HG02763 (cell line): Measurements from ENCODE around the gene RGS17.
"Not testable (repeated sequence)": the region's sequence is repeated elsewhere in the genome, so short reads cannot be mapped to it uniquely, and the experiment has no call there.

Source experiments
- ATAC-seq: cut with Tn5 transposase; IDR thresholded peaks from one replicate; pipeline ENCODE4 v1.9.1; 2021; ENCODE audit warnings: mild to moderate bottlenecking, moderate library complexity; ENCODE audit not compliant: unreplicated experiment

The RGS17 gene

DNA sequence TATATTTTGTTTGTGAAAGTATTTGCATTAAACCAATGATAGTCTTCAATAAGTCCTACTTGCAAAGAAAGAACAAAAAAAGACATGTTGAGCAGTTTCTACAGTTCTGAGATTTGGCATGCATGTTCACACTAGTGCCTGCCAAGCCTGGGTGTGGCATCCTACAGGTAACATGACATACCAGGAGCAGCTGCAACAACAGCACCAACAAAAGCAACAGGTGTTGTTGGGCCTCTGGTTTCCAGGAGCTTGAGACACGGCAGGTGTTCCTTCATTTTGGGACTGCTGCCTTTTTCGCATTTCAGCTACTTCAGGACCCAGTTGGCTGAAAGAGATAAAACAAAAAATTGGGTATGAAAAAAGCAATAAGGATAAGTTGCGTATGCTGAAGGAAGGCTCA is 87.4 kb downstream of the RGS17 start:
- no peak for ATAC-seq

- ATAC-seq: no peak
These were observed 92.6 kb downstream of the RGS17 start for GRCh38 chr6:153038378-153039057.

DNA sequence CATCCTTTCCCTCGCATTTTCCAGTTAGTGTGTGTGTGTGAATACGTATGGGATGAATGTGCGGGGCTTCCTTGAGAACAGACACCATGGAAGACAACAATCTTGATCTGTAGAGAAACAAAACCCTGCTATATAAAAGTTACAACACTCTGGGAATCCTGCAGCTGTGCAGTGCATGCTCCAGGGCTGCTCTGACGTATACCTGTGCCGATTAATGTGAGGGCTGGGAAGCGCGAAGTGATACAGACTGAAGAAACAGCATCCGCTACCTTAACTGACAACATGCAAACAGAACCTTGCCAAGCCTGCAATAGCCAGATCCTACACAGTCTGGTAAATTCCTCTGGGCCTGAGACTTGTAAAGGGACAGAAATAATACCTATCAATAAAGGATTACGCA is 96.9 kb downstream of the RGS17 start:
- ATAC-seq: no peak

DNA sequence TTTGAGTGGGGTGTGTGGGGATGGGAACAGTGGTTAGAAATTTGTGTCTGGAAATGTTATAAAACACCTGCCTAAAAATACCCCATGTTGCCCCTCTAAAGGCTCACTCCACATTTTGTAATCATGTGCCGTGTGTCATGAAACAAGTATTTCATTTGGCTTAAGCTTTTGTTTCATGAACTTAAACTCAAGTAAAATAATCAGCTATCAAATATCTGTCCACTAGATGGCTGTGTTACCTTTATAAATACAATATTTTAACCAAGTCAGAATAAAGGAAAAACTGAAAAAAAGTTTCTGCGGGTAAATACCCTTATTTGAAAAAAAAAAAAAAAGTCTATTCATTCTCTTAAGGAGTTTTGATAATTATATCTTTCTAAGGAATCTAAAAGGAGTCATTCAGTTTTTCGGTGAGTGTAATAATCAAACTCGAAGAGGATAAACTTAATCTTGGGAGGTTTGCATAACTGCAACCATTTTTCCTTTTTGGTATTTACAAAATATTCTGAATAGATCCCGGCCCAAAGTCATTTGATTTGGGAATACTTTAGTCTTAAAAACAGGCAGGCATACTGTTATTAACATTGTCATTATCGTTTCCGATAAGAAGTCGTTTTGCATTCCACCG is 98.7 kb downstream of the RGS17 start:
- no peak for ATAC-seq

DNA sequence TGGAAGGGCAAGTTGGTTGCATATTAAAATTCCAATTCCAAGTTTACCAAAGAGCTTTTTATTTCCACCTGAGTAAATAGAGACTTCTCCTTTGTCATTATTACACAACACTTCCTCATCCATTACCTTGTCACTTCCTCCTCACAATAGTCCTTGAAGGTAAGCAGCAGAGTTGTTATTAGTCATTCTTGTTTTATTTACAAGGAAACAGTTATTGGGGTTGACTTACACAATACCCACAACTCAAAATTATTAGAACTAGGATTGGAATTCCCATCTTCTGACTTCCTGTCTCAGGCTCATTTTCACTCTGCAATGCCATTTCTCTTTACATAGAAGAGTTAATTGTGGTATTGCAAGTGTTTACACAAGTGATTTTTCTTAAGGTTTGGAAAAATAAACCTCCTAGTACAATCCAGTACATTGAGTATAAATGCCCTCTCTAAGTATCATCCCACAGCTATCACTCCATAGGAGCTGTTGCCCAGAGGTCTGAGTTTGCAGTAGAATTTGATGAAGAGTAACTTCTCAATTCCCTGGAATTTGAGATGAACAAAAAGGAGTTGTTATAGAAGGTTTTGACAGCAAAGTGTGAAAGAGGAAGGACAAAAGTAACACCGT is 99.6 kb downstream of the RGS17 start:
- ATAC-seq: no peak

GRCh38 chr6:153028963-153029362 is 102.1 kb downstream of the RGS17 start:
- no peak for ATAC-seq

DNA sequence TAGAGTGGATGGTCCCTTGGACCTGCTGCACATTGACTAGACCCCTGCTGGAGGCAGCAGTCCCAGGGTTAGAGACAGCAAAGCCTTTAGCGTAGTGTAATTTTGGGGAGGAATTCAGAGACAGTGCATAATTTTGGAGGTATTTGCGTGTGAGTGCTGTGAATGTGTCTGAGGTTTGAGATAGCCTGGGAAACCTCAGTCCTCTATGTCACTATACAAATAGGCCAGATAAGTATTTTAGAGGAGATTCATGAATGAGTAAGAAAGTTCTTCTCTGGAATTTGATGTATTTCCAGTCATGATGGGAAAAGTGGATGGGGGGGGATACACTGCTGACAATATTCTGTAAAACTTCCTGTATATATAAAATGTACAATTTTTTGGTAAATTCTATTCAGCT is 102.8 kb downstream of the RGS17 start:
- no peak for ATAC-seq

- ATAC-seq: no peak
These were observed 103.6 kb downstream of the RGS17 start for GRCh38 chr6:153027480-153027879.

DNA sequence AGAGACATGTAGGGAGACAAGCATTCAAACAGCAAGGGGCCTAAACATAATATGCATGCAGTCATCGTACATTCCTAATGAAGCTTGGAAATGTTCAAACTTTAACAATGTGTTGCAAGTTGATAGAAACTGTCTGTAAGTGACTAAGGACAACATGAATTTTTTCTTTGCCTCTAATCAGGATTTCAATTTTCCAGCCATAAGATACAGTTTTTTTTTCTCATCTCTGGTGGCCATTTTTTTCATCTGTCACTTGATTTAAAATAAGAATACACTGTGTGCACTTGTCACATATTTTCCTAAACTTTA is 106.4 kb downstream of the RGS17 start:
- no peak for ATAC-seq

GRCh38 chr6:153023977-153024708 is 106.9 kb downstream of the RGS17 start:
- ATAC-seq: peak; percentile 98

DNA sequence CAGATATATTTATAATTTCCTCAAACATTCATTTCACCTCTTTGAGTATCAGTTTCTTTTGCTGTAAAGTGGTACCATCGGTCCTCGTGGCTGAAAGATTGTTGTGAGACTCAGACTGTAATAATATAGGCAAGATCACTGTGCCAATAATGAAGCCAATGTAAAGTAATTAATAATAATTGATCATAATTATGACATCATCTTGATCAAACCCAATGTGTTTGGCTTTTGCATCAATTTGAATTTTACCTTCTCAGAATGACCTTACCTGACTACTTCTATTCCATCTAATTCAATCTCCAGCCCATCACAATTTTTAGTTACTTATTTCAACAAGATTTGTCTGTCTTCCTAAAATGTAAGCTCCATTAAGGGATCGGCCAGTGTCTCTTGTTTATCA is 112.7 kb downstream of the RGS17 start:
- ATAC-seq: no peak

GRCh38 chr6:153016846-153017245 is 114.2 kb downstream of the RGS17 start:
- no peak for ATAC-seq

- ATAC-seq: no peak
These were observed 115.9 kb downstream of the RGS17 start for GRCh38 chr6:153015094-153015640.

DNA sequence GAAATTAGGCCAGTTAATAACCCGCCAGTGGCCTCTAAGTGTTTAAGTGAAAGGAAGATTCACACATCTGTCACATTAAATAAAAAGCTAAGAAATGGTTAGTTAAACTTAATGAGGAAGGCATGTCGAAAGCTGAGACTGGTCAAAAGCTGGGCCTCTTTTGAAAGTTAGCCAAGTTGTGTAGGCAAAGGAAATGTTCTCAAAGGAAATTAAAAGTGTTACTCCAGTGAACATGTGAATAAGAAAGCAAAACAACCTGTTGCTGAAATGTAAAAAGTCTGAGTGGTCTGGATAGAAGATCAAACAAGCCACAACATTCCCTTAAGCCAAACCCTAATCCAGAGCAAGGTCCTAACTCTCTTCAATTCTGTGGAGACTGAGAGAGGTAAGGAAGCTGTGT is 117.6 kb downstream of the RGS17 start:
- no peak for ATAC-seq

DNA sequence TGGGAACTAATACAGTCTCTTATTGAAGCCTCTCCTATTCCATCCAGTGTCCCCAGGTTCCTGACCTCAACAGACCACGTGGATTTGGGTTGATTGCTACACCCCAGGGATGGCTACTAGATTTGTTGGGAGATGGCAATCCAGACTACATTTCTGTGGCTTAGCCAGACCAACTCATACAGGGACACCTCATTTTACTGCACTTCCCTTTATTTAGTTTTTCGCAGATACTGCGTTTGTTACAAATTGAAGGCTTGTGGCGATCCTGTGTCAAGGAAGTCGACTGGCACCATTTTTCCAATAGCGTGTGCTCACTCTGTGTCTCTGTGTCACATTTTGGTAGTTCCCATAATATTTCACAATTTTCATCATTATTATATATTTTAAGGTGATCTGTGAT is 118.2 kb downstream of the RGS17 start:
- ATAC-seq: no peak

- no peak for ATAC-seq
These were observed 127.8 kb downstream of the RGS17 start for GRCh38 chr6:153003366-153003690.

DNA sequence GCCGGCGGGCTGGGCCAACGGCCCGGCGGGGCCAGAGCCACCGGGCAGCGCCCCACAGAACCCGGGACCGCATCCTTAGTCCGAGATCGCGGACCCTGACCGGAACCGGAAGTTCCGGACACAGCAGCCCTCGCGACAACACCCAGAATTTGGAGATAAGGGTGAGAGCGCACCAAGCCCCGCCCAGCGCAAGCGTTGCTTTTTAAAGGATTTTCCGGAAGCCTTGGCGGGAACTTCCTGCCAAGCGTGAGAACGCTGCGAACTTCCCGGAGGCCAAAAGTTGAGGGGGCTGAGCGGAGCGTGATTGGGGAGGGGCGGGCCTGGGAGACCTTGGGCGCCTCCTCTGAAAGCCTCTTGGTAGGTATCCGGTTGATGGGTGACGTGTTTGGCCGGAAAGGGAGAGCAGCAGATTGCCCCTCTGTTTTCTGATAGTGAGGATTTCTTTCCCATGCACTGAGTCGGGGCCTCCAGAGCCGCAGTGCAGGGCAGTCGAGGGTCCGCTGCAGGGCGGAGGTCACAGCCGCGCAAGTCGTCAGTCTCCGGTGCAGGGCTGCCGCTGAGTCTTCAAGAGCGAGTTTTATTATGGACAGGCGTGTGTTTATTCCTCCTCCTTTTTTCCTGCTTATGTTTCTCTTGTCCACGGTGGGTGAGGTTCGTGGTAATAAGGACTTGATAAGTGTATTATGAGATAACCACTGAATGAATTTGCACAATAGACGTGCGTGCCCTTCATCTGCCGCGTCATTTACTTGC is 128.3 kb downstream of the RGS17 start, which contains the start of gene MTRF1L:
MTRF1L (minus strand) TSS at position 97 of the 753 bp plus-strand sequence; CDS start at position 73, 24 bp downstream.
- ATAC-seq: peak; percentile 98

DNA sequence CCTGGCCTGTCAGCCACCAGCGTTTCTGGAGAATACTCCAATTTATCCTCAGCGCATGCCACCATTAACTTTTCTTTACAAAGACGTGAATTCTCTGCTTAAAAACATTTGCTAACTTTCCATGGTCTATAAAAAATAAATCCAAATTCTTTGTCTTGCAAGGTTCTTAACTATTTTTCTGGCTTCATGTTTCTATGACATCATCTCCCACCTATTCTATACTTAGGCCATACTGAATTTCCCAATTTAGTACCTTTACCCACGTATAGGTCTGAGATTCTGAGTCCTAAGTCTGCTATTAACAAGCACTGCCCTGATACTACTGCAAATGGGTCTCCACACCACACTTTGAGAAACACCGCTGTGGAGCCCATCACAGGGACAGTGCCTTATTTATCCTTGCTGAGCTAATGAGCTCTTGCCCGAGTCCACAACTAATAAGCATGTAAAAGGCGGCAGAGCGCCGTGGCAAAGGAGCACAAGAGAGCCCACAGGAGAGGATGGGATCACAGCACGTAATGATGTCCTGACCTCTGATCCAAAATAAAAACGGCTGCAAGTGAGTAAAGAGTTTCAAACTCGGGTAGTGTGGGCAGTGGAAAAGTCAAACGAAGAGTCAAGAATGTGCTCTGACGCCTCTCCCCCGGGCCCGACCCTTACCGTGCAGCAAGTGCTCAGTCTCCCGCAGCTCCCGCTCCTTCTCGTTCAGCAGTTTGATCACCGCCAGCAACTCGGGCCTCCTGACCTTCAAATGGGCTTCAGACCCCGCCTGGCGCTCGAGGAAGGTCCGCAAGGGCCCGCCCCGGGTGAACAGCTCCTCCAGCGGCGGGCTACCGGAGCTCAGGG is 129.1 kb downstream of the RGS17 start:
- ATAC-seq: no peak

DNA sequence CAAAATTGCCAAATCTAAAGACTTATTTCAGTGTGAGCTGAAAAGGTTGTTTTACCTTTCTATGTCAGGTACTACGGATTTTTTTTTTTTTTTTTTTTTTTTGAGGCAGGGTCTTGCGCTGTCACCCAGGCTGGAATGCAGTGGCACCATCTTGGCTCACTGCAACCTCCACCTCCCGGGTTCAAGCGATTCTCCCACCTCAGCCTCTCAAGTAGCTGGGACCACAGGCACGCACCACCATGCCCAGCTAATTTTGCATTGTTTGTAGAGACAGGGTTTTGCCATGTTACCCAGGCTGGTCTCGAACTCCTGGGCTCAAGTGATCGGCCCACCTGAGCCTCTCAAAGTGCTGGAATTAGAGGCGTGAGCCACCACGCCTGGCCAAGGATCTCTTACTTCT is 130.3 kb downstream of the RGS17 start:
- ATAC-seq: not testable (repeated sequence)

DNA sequence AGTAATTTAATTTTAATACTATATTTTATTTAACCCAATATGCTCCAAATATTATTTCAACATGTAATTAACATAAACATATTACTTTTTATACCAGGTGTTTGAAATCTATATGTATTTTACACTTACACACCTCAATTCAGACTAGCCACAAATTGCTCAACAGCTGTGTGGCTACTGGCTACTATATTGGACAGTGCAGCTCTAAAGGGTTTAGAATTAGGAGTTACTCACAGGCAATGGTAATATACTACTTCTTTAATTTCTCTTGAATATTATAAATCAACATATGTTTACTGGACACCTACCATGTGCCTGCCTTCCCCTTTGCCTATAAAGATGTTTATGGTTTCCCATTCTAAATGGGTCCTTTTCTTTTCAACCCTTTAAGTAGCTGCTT is 130.8 kb downstream of the RGS17 start:
- ATAC-seq: no peak
